ENCODE data around the gene CNOT4.

The CNOT4 gene

GRCh38 chr7:135389971-135390370 lies 119.9 kb downstream of the CNOT4 start:
- DNase-seq: no peak

DNA sequence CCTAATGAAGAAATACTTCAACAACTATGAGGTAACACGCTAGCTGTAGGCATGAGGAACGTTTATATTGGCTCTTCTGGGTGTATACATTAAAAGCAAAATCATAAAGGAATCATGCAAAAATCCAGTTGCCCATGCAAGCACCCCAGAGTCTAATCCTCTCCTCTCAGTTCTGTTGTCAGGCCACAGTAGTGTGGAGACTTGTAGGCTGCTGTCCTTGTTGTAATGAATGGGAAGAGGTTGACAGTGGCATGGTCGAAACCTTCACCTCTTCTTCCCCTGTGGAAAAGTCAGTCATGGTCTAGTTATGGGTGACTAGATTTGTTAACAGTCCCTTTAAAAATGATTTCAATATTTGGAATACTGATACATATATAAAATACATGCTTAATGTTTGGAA lies 121.3 kb downstream of the CNOT4 start:
- DNase-seq: no peak

GRCh38 chr7:135386776-135387175 lies 123.1 kb downstream of the CNOT4 start:
- DNase-seq: no peak

GRCh38 chr7:135386181-135386580 lies 123.7 kb downstream of the CNOT4 start:
- no peak for DNase-seq

- no peak for DNase-seq
Observed at GRCh38 chr7:135385209-135385608, 124.7 kb downstream of the CNOT4 start.

GRCh38 chr7:135383525-135384175 lies 126.3 kb downstream of the CNOT4 start:
- no peak for DNase-seq

DNA sequence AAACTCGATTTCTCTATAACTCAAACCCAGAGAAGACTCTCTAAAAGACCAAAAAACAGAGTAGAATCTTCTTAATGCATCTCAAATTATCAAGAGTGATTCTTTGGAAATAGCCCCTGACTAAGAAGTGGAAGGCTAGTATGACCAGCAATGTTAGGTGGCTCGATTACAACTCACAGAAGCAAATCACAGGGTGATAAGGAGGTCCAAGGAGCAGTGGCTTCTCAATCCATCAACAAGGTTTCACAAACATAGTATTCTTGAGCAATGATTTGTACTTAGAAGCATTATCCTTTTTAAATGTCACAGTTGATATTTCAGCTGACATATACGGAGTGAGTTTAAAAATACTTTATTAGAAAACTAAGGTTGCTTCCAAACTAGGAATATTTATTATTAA lies 127.7 kb downstream of the CNOT4 start:
- DNase-seq: no peak

DNA sequence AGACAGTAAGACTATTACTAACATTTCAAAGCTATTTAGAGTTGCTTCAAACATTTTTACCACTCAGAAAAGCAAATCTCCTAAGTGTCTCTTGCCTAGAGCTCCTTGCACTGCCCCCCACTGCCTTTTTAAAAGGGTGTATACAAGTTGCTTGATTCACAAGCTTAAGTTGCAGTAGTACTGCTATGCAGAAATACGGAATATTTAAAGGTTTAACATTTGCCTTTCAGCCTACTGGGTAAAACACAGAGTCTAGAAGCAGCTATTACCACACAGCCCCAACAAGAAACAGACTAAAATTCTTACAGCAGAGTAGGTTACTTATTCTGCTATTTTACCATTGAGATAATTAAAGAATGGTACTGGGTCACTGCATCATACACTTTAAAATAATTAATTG lies 128.5 kb downstream of the CNOT4 start:
- DNase-seq: no peak

DNA sequence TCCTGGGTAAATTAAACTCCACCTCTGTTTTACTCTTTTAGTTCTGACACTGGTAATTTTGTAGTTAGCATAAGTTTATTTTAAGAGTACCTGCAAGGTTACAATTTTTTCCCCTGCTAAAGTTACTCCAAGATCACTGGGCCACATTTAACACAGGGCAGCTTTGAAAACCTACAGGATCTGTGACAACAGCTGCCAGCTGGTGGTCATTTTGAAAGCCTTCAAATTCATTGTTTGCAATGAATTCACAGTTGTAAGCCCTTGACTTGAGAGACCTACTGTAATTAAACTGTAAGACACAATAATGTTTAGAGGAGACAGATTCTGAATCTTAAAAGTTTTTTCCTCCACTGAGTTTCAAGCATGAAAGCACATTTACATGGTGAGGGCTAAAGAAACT lies 129.6 kb downstream of the CNOT4 start:
- no peak for DNase-seq

GRCh38 chr7:135377171-135377570 lies 132.7 kb downstream of the CNOT4 start:
- no peak for DNase-seq

DNA sequence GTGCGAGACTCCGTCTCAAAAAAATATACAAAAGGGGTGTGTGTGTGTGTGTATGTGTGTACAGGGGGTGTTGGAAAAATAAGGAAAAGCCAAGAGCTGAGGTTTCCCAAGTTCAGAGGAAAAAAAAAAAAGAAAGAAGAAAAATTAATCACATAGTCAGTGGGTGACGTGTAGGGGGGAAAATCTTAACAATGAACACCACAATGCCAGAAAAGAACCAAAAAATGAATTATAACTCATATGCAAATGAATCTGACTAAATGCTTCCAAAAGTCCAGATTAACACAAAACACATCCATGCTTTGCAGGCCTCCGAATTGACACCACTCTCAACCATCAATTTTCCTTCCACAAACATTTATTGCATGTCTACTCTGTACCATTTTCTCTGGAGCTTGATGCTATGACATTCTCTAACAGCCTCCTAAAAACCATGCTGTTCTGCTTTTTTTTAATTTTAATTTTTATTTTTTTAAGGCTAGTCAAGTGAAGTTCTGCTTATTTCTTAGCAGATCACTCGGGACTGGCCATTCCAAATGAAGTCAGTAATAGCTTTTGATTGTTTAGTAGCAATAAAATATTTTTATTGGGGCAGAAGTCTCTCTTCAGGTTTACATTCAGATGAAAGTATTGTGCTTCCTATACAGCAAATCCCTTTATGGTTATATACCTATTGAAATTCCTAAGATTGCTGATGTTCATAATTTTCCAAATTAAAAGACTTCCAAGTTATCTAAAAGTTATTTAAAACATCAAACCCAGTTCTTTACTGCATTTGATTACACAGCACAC lies 133.8 kb downstream of the CNOT4 start:
- DNase-seq: no peak

GRCh38 chr7:135374736-135375135 lies 135.2 kb downstream of the CNOT4 start:
- no peak for DNase-seq

DNA sequence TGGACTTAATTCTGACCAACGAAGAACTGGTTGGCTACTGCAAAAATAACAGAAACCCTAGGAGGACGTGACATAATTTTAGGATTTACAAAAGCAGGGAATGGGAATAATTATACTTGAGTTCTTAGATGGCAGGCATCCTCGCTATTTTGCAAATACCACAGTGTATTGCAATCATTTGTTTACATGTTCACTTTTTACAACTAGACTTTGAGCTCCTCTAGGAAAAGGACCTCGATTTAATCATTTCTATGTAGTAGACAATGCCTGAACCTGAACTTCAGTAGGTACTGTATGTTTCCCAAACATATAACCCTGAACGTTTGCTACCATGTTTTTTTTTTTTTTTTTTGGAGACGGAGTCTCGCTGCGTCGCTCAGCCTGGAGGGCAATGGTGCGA lies 137.7 kb downstream of the CNOT4 start:
- DNase-seq: no peak

- no peak for DNase-seq
Observed at GRCh38 chr7:135370656-135371055, 139.2 kb downstream of the CNOT4 start.

GRCh38 chr7:135369405-135369804 lies 140.5 kb downstream of the CNOT4 start:
- no peak for DNase-seq

DNA sequence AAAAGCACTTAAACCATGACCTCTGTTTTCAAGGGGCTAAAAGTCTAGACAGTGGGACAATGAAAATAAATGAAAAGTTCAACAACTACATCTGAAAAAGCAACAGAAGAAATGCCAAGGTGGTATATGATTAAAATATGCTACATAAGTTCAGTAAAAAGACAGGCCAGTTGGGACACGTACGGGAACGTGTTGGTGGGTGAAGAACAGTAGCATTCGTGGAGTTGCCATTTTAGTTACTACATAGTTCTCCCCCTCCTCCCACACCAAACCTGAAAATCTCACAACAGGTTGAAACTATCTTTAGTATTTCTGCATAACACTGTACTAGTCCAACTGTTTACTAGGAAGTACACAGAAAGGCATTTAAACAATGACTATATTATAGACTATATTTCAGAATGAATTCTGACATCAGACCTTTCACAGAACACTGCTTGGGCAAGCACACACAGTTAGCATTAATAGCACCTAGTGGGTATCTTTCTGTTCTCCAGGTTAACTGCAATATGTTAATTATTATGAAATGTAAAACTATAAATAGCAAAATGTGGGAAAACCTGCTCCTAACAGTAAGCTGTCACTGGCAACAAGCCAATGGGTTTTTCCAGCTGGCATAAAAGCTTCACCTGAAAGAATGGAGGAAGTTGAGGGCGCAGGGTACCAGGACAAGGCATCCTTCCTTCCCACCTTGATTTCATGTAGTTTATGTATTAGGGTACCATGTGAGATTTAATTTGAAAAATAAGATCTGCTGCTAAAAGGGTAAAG lies 141.3 kb downstream of the CNOT4 start:
- no peak for DNase-seq

DNA sequence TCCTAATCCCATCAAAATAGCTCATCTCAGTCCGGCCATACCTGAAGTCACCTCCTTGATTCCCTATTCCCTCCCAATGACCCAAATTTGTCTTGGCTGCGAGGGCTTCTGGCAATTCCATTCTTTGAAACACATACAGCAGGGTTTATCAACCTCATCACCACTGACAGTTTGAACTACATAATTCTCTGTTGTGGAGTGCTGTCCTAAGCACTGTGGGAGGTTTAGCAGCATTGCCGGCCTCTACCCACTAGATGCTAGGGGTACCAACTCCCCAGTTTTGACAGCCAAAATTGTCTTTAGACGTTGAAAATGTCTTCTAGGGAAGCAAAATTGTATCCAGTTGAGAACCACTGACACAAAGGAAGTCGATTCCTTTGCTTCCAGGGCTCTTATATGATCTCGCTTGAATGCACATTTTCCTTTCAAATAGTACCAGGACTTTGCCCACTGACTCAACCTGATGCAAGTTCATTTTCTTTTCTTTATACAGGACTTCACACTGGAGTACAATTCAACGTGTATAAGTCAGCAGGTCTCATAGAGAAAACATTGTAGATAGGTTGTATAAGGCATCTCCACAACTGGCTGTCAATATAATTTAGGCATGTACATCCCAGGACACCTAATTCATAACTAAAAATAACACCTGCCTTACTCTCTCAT lies 142.9 kb downstream of the CNOT4 start:
- no peak for DNase-seq

DNA sequence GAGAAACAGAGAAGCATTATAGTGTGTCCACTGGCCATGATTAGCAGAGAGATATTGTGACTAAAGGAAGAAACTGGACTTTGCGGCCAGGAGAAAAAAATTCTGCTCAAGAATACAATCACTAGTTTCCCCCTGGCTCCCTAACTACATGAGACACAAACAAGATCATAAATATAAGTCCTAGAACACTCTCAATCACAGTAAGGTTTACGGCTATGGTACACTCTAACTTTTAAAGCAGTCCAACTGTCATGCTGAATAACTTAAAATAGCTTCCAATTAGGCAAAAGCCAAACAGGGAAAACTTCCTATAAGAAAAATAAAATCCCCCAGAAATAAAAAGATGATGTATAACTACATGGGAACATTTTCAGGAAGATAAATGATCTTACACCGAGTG lies 144.2 kb downstream of the CNOT4 start:
- DNase-seq: no peak

DNA sequence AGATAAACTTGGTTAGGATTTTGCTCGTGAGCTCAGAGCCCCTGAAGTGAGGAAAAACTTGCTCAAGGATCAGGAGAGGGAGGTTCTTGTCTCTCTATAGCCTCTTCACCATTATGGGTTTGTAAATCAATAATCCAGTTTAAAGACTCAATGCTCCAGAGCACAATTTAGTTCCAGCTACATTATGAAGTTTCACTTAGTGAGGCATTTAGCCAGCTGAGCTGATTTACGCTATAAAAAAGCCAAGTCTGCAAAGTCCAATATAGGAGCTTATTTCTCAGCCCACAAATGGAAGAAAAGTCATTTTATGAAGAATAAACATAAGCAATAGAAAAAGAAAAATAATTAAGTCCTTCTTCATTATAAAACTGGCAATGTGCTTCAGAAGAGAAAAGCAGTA lies 145.7 kb downstream of the CNOT4 start:
- DNase-seq: no peak

- DNase-seq: no peak
Observed at GRCh38 chr7:135362871-135363270, 147.0 kb downstream of the CNOT4 start.

GRCh38 chr7:135361788-135362187 lies 148.1 kb downstream of the CNOT4 start:
- no peak for DNase-seq

GRCh38 chr7:135359615-135360014 lies 150.3 kb downstream of the CNOT4 start:
- DNase-seq: no peak

GRCh38 chr7:135355377-135356048 lies 154.4 kb downstream of the CNOT4 start:
- DNase-seq: no peak
